Measurements from ENCODE around the gene IRF7.
A peak's percentile ranks its signal among the peaks of the same experiment; 100 is the strongest.

Gene IRF7

GRCh38 chr11:577611-577894 lies 38.2 kb downstream of the IRF7 start:
- DNase-seq = no peak

- peak; percentile 28 for DNase-seq
Observed at GRCh38 chr11:576811-577610, 38.7 kb downstream of the IRF7 start.

- peak; percentile 97 for DNase-seq
Observed at GRCh38 chr11:575996-576768, 39.6 kb downstream of the IRF7 start, which contains the start of gene PHRF1. Gene PHRF1 (plus strand): TSS chr11:576470. CDS start chr11:581513, 5,043 bp downstream.

GRCh38 chr11:575313-575995 lies 40.3 kb downstream of the IRF7 start:
- no peak for DNase-seq

- no peak for DNase-seq
Observed at GRCh38 chr11:574632-575312, 41.0 kb downstream of the IRF7 start.

- peak; percentile 34 for DNase-seq
Observed at GRCh38 chr11:574031-574570, 41.6 kb downstream of the IRF7 start.

GRCh38 chr11:573146-573759 lies 42.5 kb downstream of the IRF7 start:
- DNase-seq = no peak

- no peak for DNase-seq
Observed at GRCh38 chr11:571802-572185, 44.0 kb downstream of the IRF7 start.

GRCh38 chr11:569158-569885 lies 46.4 kb downstream of the IRF7 start:
- no peak for DNase-seq

- DNase-seq = peak; percentile 97
Observed at GRCh38 chr11:568306-569157, 47.2 kb downstream of the IRF7 start.

- DNase-seq = no peak
Observed at GRCh38 chr11:567629-568292, 48.0 kb downstream of the IRF7 start.

GRCh38 chr11:567011-567628 lies 48.6 kb downstream of the IRF7 start:
- DNase-seq = no peak

GRCh38 chr11:565921-566509 lies 49.7 kb downstream of the IRF7 start:
- DNase-seq = no peak

GRCh38 chr11:563812-564578 lies 51.8 kb downstream of the IRF7 start:
- no peak for DNase-seq

- no peak for DNase-seq
Observed at GRCh38 chr11:563066-563811, 52.5 kb downstream of the IRF7 start.

Measured in hematopoietic multipotent progenitor cell treated with erythropoietin and hydrocortisone succinate and interleukin-3 and kit ligand, for 4 days (in vitro differentiated cells).